ENCODE data around the gene PLPPR3.

PLPPR3 gene

GRCh38 chr19:807627-808422, 13.9 kb downstream of the PLPPR3 start:
- no peak for DNase-seq

GRCh38 chr19:806815-807421, 14.8 kb downstream of the PLPPR3 start:
- DNase-seq = no peak

GRCh38 chr19:805600-806550, 15.9 kb downstream of the PLPPR3 start:
- no peak for DNase-seq

GRCh38 chr19:805166-805551, 16.6 kb downstream of the PLPPR3 start:
- DNase-seq = no peak

- DNase-seq = no peak
Measured at GRCh38 chr19:804419-805165, 17.2 kb downstream of the PLPPR3 start.

- no peak for DNase-seq
Measured at GRCh38 chr19:803686-804418, 17.9 kb downstream of the PLPPR3 start.

DNA sequence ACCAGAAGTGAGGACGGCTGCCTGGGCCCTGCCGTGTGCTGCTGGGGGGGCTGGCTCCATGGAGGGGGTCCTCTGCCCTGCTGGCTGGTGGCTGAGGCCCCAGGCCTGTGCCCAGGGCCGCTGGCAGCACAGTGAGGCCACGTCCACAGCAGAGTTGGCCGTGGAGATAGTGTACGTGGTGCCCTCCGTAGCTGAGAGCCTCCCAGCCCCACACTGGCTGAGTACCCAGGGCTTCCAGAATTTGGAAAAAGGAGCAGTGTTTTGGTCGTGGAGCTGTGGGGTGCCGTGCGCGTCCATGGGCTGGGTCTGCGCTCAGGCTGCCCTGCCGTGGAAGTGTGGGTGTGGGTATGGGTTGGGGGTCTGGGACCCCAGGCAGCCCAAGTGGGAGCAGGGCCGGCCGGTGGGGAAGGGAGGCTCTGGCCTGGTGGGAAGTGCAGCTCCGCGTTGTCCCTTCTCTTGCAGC, 18.6 kb downstream of the PLPPR3 start:
- no peak for DNase-seq

- DNase-seq = no peak
Measured at GRCh38 chr19:802498-803098, 19.2 kb downstream of the PLPPR3 start.

GRCh38 chr19:801861-802497, 19.8 kb downstream of the PLPPR3 start:
- no peak for DNase-seq

GRCh38 chr19:801030-801860, 20.5 kb downstream of the PLPPR3 start:
- DNase-seq = no peak

GRCh38 chr19:800360-801029, 21.3 kb downstream of the PLPPR3 start:
- DNase-seq = no peak

- DNase-seq = no peak
Measured at GRCh38 chr19:799076-799881, 22.5 kb downstream of the PLPPR3 start.

DNA sequence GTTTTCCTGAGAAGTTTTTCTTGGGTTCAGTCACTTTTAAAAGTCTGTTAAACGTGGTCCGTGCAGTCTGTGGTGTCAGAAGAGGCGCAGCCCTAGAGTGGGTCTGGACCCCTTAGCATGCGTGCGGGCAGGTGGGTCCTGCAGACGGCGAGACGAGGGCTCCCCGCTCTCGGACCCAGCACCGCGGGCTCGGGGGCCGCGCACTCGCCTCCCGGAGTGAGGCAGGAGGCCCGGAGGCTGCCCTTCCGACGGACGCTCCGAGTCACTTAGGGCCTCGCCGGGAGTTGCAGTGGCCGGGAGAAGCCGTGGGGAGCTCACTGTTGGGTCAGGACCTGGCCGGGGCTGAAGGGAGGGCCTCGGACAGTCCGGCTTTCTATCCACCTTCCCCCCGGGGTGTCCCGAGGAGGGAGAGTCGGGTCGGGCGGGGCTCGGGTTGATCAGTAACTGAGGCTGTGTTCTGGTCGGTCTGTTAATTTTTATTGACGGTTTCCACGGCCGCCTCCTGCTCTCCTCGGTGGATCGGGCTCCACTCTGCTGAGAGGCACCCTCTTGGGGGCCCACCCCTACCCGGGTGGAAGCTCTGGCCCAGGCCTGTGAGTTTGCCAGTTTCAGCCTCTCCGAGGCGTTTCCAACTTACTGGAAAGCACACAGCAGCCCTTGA, 23.2 kb downstream of the PLPPR3 start:
- DNase-seq = no peak

DNA sequence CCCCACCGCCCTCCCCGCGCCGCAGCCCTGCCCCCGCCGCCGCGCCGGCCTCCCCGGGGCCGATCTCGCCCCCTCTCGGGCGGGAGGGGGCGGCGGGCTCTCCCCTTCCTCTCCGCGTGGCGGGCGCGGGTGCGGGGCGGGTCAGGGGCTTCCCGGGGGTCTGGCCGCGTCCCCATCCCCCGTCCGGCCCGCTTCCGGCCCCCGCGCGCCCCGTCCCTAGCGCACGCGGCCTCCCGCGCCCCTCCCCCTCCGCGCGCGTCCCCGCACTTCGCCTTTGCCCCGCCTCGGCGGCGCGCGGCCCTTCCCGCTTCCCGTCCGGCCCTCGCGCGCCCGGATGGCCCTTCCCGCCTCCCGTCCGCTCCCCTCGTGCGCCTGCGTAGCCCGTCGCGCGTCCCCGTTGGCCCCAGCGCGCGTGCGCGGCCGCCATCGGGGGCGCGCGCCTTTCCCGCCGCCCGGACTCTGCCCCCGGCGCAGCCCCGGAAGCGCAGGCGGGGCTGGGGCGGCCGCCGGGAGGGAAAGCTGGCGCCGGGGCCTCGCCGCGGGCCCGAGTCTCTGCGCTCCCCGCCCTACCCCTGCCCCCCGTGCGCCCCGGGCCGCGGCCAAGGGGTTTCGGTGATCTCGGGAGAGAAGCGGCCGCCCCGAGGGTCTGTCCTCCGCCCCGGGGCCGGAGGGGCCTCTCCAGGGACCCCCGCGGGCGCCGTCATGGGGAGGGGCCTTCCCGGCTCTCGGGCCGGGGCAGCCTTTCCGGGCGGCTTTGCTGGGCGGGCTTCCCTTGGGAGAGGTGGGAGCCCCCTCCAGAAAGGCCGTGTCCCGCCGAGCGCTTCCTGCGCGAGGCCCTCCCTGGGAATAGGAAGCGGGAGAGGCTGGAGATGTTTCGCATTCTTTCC, 24.0 kb downstream of the PLPPR3 start:
- peak; percentile 76 for DNase-seq

GRCh38 chr19:796692-797527, 24.8 kb downstream of the PLPPR3 start, which contains the start of gene PTBP1:
PTBP1 (plus strand) TSS chr19:797452; CDS start chr19:797498, 46 bp downstream.
- DNase-seq = peak; percentile 96
